GM18502 (cell line): ENCODE data around the gene JUP.

Source experiments
- ATAC-seq: cut with Tn5 transposase; IDR thresholded peaks from one replicate; pipeline ENCODE4 v1.9.1; 2021; ENCODE audit warnings: mild to moderate bottlenecking; ENCODE audit not compliant: unreplicated experiment, poor library complexity

Gene JUP

DNA sequence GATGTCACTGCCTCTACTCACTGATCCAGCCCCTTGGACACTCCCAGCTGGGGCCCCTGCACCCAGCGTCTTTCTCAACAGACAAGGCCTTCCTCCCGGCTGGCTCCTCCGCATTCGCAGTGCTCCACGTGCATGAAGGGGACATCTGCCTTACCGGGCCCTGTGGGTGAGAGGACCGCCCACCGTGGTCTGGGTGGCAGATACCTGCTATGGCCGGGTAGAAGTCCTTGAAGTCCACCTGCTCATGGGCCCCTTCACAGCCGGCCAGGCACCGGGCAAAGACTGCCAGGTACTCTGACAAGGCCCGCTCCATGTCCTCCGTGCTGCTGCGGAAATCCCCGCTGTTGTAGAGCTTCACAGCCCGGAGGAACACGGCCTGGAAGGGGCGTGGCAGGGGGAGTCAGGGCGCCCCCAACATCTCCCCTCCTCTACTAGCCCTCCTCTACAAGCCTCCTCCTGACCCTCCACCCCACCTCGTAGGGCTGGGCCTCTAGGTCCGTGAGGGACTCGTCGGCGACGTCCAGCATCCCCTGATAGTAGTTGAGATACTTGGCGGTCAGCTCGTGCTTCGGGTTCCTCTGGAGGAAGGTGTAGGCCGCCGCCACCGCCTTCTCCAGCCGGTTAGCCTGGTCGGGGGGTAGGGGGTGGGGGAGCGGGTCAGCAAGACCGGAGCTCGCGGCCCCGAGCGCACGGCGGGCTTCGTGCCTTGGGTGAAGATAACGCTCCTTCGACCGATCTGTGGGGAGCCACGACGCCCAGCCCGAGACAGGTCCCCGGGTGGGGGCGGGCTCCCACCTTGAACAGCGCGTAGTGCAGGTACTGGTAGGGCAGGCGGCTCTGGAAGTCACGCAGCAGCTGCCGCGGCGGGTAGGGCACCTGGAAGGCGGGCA, 24.4 kb upstream of the JUP start:
- ATAC-seq, result no peak

DNA sequence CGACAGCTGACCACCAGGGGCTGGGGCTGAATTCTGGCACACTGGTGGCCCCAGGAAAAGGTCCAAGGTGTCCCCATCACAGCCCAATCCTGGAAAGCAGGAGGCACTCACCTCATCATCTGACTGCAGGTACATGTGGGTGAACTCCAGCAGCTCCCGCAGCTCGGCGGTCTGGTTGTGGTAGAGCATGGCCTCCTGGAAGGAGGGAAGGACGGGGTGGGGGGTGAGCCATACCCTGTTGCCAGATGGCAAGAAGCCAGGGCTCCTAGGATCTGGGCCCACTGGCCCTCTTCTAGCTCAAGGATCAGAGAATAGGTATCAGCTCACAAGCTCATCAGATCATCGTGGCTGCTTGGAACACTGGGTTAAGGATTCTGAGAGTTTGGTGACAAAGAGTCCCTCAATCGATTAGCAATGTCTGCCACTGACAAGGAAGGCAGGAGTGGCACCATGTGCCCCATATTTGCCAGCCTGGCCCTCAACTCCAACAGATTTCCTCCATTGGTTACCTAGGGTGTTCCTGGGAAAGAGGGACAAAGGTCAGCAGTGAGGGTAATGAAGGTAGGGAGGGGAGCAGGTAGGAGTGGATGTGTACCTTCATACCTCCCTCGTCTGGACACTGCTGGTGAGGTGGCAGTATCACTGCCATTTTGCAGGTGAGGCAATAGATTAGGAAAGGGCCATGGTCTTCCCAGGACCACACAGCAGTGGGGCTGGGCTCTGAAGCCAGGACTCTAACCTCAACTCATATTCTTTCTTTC, 20.4 kb upstream of the JUP start:
- no peak for ATAC-seq

DNA sequence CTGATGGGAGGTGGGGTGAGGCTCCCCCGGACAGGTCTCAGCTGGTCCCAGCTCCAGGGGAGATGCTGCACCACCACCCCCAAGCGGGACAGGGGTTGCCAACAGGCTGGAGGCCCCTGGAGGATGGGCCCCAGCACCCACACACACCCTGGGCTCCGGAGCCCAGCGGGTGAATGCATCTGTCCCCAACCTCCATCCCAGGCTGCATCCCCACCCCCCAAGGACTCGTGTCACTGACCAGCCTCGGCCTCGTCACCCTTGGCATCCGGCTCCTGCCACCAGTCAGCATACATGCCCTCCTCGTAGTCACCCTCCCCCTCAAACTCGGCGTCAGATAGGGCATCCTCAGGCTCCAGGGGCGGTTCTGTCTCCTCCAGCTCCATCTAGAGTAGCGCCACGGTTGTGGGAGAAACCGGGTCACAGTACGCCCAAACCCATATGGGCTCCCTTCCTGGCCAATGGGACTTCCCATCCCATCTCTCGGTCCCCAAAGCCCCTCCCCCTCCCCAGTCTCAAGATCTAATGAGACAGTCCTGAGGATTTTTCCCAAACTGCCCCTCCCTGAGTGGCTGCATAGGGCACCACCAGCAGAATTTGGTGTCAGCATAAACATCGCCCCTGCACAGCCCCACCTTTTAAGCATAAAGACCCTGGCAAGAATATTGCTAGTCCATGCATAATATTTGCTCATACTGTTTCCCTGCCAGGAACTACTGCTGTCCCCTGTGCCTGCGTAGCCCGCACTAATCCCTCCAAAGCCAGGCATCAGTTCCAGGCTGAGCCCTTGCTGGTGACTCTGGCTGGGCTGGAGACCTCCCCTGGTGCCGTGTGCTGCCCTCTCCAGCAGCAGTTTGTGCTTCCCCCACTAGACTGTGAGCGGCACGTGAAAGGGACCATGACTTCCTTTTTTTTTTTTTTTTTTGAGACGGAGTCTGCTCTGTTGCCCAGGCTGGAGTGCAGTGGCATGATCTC, 16.8 kb upstream of the JUP start:
- ATAC-seq, result no peak

DNA sequence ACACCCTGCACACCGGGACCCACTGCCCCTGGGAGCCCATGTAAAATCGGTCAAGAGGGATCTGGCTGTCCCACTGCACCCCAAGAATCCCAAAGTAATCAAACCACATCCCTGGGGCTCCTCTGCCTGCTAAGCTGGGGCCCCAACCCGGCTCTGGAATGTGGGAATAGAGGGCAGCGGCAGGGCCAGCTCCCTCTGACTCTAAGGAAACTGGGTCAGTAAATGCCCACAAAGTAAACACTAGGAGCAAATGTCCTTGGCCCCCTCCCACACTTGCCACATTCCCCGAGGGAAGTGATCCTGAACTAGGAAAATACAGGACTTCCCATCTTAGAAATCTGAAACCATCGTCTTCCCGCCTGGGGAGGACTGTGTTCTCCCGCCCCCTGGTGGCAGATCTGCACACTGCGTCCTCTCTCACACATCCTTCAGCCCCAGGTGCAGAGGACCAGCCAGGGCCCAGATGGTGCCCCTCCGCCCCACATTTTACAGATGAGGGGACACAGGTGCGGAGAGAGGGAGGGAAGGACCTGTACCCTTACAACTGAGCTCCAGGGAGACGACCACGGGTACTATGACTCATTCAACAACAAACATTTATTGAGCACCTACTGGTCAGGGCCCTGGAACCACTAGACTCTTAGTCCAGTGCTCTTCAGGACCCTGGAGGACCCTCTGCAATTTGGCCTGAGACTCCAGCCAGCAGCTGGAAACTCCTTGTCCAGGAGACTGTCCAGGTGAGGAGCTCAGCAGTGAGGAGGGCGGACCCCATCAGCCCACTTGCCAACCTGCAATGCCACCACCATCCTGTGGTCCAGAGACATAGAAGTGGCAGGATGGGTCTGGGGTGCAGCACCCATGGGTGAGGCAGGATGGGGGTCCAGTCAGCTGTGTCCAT, 15.1 kb upstream of the JUP start:
- ATAC-seq, result no peak

DNA sequence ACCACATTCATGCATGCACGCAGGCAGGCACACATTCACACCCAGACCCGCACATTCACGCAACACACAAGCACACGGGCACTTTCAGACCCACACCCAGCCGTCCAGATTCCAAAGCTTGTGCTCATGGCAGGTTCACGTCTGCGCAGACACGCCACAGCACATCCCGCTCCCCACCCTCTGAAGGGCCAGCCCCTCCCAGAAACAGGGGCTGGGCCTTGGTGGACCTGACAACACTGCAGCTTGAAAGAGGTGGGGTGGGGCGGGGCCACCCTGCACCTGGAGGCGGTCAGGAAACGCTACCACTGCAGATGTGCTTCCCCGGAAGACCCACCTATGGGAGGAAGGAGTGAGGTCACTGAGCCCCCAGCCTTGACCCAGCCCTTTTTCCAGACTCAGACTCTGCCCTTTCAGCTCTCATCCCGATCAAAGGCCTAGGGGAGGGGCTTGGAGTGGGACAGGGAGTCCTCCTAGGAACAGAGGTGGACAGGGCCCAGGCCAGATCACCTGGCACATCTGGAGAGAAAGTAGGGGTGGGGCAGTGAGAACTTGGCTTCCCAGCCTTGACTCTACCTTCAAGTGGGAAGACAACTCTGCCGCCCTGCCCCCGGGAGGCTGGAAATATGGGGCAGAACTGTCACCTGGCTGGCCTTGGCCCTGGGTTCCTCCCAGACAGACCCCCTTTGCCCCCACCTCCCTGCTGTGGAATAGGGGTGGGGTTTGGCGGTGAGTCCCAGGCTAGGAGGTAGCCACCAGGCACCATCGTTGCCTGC, 14.3 kb upstream of the JUP start:
- no peak for ATAC-seq

DNA sequence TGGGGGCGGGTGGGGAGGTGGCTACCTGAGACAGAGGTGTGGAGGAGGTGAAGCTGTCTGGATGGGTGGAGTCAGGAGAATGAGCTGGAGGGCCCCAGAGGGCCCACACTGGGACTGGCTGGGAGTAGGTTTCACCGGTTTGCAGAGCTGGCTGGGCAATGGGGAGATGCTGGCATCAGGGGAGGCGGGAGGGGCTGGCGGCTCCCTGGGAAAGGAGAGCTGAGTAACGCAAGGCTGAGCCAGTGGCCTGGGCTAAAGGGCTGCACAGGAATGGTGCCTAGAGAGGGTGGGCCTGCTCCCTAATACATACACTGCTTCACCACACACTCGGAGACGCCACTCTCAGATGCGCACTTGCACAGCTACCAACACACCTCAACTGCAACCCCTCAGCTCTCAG, 12.9 kb upstream of the JUP start:
- ATAC-seq, result no peak

DNA sequence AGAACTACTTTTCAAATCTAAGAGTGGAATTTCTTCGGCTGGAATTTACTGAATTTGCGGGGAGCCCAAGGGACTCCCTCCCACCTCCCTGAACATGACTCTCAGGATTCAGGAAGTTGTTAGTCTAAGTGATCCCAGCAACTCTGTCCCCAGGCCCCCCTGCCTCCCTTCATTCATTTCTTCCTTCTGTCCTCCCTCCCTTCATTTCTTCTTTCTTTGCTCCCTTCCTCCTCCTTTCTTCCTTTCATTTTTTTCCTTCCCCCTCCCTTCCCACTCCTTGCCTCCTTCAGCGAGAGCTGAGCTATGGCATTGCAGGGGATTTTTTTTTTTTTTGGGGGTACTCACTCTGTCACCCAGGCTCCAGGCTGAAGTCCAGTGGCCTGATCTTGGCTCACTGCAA, 10.9 kb upstream of the JUP start:
- ATAC-seq, result no peak

- no peak for ATAC-seq
Observed at GRCh38 chr17:41796121-41796895, 9.8 kb upstream of the JUP start.

- ATAC-seq, result no peak
Observed at GRCh38 chr17:41794540-41794975, 8.0 kb upstream of the JUP start.

DNA sequence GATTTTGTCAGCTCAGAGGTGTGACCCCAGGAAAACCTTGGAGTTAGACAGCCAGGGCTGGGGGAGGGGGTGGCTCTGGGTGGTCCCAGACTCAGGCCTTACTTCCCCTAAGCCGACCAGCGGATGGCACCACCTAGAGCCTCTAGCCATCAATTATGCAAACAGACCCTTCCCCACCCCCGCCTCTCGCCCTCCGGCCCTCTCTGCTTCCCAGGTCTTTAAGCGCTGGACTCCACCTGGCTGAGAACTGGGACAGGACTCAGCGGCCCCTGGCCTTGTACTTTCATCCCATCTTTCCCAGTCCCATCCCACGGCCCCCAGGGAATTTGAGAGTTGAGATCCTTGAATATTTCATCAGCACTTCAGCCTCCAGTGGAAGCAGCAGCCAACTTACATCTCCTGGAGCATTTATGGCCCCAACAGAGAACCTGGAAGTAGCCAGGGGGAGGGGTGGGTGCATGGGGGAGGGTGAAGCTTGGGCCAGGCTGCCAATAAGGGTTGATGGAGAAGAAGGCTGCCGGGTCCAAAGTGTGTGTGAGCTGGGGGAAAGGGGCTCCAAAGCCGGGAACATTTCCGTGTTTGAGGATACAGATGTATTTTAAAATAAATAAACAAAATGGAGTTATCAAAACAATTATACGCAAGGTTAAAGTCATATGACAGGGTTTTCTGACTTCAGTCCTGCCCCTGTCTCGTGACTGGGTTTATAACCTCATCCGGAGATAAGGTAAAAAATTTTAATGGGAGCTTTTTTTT, 7.5 kb upstream of the JUP start:
- no peak for ATAC-seq

DNA sequence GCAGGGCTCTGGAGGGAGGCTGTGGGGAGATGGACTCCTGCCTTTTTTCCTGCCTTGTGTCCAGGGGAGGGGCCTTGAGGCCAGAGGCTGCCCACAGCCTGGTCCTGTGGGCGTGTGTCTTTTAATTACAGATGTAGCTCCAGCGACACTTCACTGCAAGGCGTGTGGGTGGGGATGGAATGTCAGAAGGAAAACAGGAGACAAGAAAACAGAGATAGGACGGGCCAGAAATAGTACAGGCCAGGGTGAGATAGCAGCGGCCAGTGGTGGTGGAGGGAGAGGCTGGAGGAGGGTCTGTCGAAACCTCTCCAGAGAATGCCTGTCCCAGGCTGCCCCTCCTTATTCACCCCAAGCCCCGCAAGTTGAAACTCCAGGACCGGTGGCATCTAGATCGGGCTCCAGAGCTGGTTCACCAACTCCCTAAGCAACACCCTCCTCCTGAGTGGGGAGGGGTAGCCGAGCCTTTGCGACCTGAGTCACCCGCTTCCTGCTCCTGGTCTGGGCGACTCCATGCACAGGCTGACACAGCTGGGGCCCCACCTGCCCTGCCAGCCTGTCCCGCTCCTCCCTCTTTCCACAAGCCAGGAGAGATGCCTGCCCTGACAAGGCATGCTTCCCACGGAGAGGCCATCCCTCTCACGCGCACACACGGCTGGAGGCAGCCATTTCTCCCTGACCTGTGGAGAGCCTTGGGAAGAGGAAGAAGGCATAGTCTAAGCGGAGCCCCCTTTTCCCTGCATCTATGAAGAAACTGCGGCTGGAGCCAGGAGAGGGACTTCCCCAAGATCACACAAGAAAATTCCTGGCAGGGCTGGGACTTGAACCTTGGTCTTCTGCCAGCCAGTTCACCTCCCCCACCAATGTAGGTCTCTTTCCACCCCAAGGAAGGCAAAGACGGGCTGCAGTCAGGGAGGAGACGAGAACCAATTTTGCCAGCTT, 6.6 kb upstream of the JUP start:
- ATAC-seq, result no peak

DNA sequence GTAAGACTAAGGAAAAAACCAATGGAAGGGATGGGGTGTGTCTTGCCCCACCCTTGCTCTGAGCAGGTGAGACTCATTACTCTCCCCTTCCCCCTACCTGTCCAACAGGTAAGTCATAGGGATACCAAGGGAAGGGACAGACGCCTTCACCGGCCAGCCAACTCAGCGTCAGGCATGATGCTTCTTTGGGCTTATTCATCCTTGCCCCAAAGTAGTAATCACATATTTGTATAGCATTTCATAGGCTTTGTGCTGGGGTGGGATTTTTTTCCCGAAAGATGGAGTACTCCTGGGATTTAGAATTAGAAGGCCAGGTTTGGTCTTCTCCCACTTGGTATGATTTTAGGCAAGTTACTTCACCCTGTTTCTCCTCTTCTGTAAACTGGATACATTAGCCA, 509 bp upstream of the JUP start:
- ATAC-seq, result no peak

DNA sequence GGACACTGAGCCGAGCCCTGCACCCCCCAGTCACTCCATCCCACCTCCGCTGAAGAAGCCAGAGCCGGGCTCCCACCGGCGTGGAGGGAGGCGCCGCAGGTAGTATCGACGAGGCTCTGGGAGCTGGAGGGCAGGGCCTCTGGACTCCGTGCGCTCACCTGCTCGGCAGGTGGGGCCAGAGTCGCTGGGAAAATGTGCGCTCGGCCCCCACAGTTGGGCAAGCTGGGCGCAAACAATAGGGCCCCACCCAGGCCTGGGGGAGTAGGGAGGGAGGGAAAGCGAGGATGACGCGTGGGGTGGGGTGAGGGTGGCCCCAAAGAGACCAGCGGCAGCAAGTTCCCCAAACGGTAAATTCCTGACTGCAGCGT, 668 bp downstream of the JUP start:
- ATAC-seq, result peak; percentile 8

- no peak for ATAC-seq
Observed at GRCh38 chr17:41785091-41785858, 1.2 kb downstream of the JUP start.

GRCh38 chr17:41784207-41784744, 2.2 kb downstream of the JUP start:
- no peak for ATAC-seq
